ENCODE measurements around the gene KCNIP4. TPM values are rescaled to one million over a fixed set of nuclear protein-coding genes. Genes with fewer than 3 reads are reported as not detected.

KCNIP4 gene
- total and polyA plus RNA-seq, 2 experiments from 2014 or later, result 0.65 TPM; not detected in 1

GRCh38 chr4:21045119-21045518 is 903.5 kb downstream of the KCNIP4 start:
- H3K4me3 ChIP-seq, result no peak overlapping the region
- no peak for TF ChIP-seq EZH2 (IDR thresholded peaks at IDR 0.05; ENCODE audit: insufficient read depth, poor library complexity, severe bottlenecking)
- TF ChIP-seq EZH2phosphoT487 (IDR thresholded peaks at IDR 0.05; ENCODE audit: insufficient read depth, low read depth), result no peak
- no peaks in the 10 kb centered on the region for H3K27me3 ChIP-seq (replicated peaks; ENCODE audit: insufficient read depth)
- no peaks in the 10 kb centered on the region for H3K9me3 ChIP-seq (ENCODE audit: low read depth)
- H2AFZ ChIP-seq, result no peak overlapping the region
- no peak overlapping the region for H3K4me2 ChIP-seq (ENCODE audit: unreplicated experiment)
- H3K9ac ChIP-seq, result no peak overlapping the region
- H4K20me1 ChIP-seq (ENCODE audit: insufficient read depth), result no peaks in the 10 kb centered on the region
- no peaks in the 10 kb centered on the region for H3K36me3 ChIP-seq (ENCODE audit: low read depth)
- H3K79me2 ChIP-seq (ENCODE audit: insufficient read depth), result no peaks in the 10 kb centered on the region
- WGBS, 2 experiments (ENCODE audit: low coverage in 1 of 2, low lambda C conversion rate in 2 of 2, missing lambda C conversion rate in 2 of 2), result 35 to 65% methylated on average over 1 of the region's 1 CpG
- H3F3A ChIP-seq (ENCODE audit: insufficient read depth), result no peaks in the 10 kb centered on the region
- no peaks in the 10 kb centered on the region for H3K4me1 ChIP-seq (ENCODE audit: insufficient read depth)
- no peaks in the 10 kb centered on the region for H3K9me2 ChIP-seq (ENCODE audit: insufficient read depth)
- in situ Hi-C loops (cut with MboI), result no loop called here
- H3K27ac ChIP-seq, result no peak overlapping the region
- DNase-seq, result no peak

- H3K36me3 ChIP-seq (ENCODE audit: low read depth), result no peaks in the 10 kb centered on the region
- H3K9me3 ChIP-seq (ENCODE audit: low read depth), result no peaks in the 10 kb centered on the region
- in situ Hi-C loops (cut with MboI), result no loop called here
- 8 to 9% methylated on average over 3 of the region's 3 CpGs for WGBS, 2 experiments (ENCODE audit: low coverage in 1 of 2, low lambda C conversion rate in 2 of 2, missing lambda C conversion rate in 2 of 2)
- H3K79me2 ChIP-seq (ENCODE audit: insufficient read depth), result no peaks in the 10 kb centered on the region
- H3F3A ChIP-seq (ENCODE audit: insufficient read depth), result no peaks in the 10 kb centered on the region
- no peaks in the 10 kb centered on the region for H3K27me3 ChIP-seq (replicated peaks; ENCODE audit: insufficient read depth)
- TF ChIP-seq EZH2 (IDR thresholded peaks at IDR 0.05; ENCODE audit: insufficient read depth, poor library complexity, severe bottlenecking), result no peak
- TF ChIP-seq EZH2phosphoT487 (IDR thresholded peaks at IDR 0.05; ENCODE audit: insufficient read depth, low read depth), result no peak
- no peaks in the 10 kb centered on the region for H4K20me1 ChIP-seq (ENCODE audit: insufficient read depth)
- DNase-seq, result no peak
- no peak overlapping the region for H2AFZ ChIP-seq
- no peak overlapping the region for H3K27ac ChIP-seq
- H3K9ac ChIP-seq, result no peak overlapping the region
- no peaks in the 10 kb centered on the region for H3K4me1 ChIP-seq (ENCODE audit: insufficient read depth)
- no peak overlapping the region for H3K4me2 ChIP-seq (ENCODE audit: unreplicated experiment)
- H3K4me3 ChIP-seq, result no peak overlapping the region
- H3K9me2 ChIP-seq (ENCODE audit: insufficient read depth), result no peaks in the 10 kb centered on the region
Measured at GRCh38 chr4:21041708-21042107, 906.9 kb downstream of the KCNIP4 start.

- Histone ChIP-seq H3F3A (ENCODE audit: insufficient read depth) (no peaks in the 10 kb centered on the region), H3K4me2 (ENCODE audit: unreplicated experiment) (no peak overlapping the region), H3K27ac (no peak overlapping the region), H3K4me3 (no peak overlapping the region), H3K27me3 (replicated peaks; ENCODE audit: insufficient read depth) (no peaks in the 10 kb centered on the region), H3K4me1 (ENCODE audit: insufficient read depth) (no peaks in the 10 kb centered on the region), H3K79me2 (ENCODE audit: insufficient read depth) (no peaks in the 10 kb centered on the region), H3K36me3 (ENCODE audit: low read depth) (no peaks in the 10 kb centered on the region), H4K20me1 (ENCODE audit: insufficient read depth) (no peaks in the 10 kb centered on the region), H2AFZ (no peak overlapping the region), H3K9ac (no peak overlapping the region), H3K9me3 (ENCODE audit: low read depth) (no peaks in the 10 kb centered on the region), H3K9me2 (ENCODE audit: insufficient read depth) (no peaks in the 10 kb centered on the region)
- no peak for DNase-seq
- in situ Hi-C loops (cut with MboI), result no loop called here
- WGBS, 2 experiments (ENCODE audit: low coverage in 1 of 2, low lambda C conversion rate in 2 of 2, missing lambda C conversion rate in 2 of 2), result 2 to 4% methylated on average over 5 of the region's 5 CpGs
- TF ChIP-seq EZH2phosphoT487 (IDR thresholded peaks at IDR 0.05; ENCODE audit: insufficient read depth, low read depth), result no peak
- TF ChIP-seq EZH2 (IDR thresholded peaks at IDR 0.05; ENCODE audit: insufficient read depth, poor library complexity, severe bottlenecking), result no peak
Measured at GRCh38 chr4:21034728-21035127, 913.8 kb downstream of the KCNIP4 start.

GRCh38 chr4:21032089-21032645 is 916.4 kb downstream of the KCNIP4 start:
- Histone ChIP-seq H3K9me3 (ENCODE audit: low read depth) (no peaks in the 10 kb centered on the region), H3K27ac (no peak overlapping the region), H2AFZ (no peak overlapping the region), H3K9ac (no peak overlapping the region), H3K4me3 (no peak overlapping the region), H3K27me3 (replicated peaks; ENCODE audit: insufficient read depth) (no peaks in the 10 kb centered on the region), H3K9me2 (ENCODE audit: insufficient read depth) (no peaks in the 10 kb centered on the region), H3K4me2 (ENCODE audit: unreplicated experiment) (no peak overlapping the region), H3K79me2 (ENCODE audit: insufficient read depth) (no peaks in the 10 kb centered on the region), H4K20me1 (ENCODE audit: insufficient read depth) (no peaks in the 10 kb centered on the region), H3K4me1 (ENCODE audit: insufficient read depth) (no peaks in the 10 kb centered on the region), H3F3A (ENCODE audit: insufficient read depth) (no peaks in the 10 kb centered on the region), H3K36me3 (ENCODE audit: low read depth) (no peaks in the 10 kb centered on the region)
- WGBS, 2 experiments (ENCODE audit: low coverage in 1 of 2, low lambda C conversion rate in 2 of 2, missing lambda C conversion rate in 2 of 2), result 52 to 56% methylated on average over 3 of the region's 3 CpGs
- no peak for TF ChIP-seq EZH2phosphoT487 (IDR thresholded peaks at IDR 0.05; ENCODE audit: insufficient read depth, low read depth)
- TF ChIP-seq EZH2 (IDR thresholded peaks at IDR 0.05; ENCODE audit: insufficient read depth, poor library complexity, severe bottlenecking), result no peak
- no peak for DNase-seq
- in situ Hi-C loops (cut with MboI), result no loop called here

GRCh38 chr4:21018817-21019216 is 929.8 kb downstream of the KCNIP4 start:
- Histone ChIP-seq H3K9me2 (ENCODE audit: insufficient read depth) (no peaks in the 10 kb centered on the region), H3K79me2 (ENCODE audit: insufficient read depth) (no peaks in the 10 kb centered on the region), H3K4me1 (ENCODE audit: insufficient read depth) (no peaks in the 10 kb centered on the region), H3K4me2 (ENCODE audit: unreplicated experiment) (no peak overlapping the region), H3K9ac (no peak overlapping the region), H3K27me3 (replicated peaks; ENCODE audit: insufficient read depth) (no peaks in the 10 kb centered on the region), H3K9me3 (ENCODE audit: low read depth) (no peaks in the 10 kb centered on the region), H3K4me3 (no peak overlapping the region), H3K36me3 (ENCODE audit: low read depth) (no peaks in the 10 kb centered on the region), H4K20me1 (ENCODE audit: insufficient read depth) (no peaks in the 10 kb centered on the region), H3K27ac (no peak overlapping the region), H2AFZ (no peak overlapping the region), H3F3A (ENCODE audit: insufficient read depth) (no peaks in the 10 kb centered on the region)
- DNase-seq, result no peak
- no peak for TF ChIP-seq EZH2phosphoT487 (IDR thresholded peaks at IDR 0.05; ENCODE audit: insufficient read depth, low read depth)
- no peak for TF ChIP-seq EZH2 (IDR thresholded peaks at IDR 0.05; ENCODE audit: insufficient read depth, poor library complexity, severe bottlenecking)
- 39 to 46% methylated on average over 2 of the region's 2 CpGs for WGBS, 2 experiments (ENCODE audit: low coverage in 1 of 2, low lambda C conversion rate in 2 of 2, missing lambda C conversion rate in 2 of 2)
- in situ Hi-C loops (cut with MboI), result no loop called here

All from GM23248 (cell line).